NCI-H128 (cell line): ENCODE results near the gene TICRR.
"Not testable (repeated sequence)": the region's sequence is repeated elsewhere in the genome, so short reads cannot be mapped to it uniquely, and the experiment has no call there.

Experiments used
- DNase-seq: peaks from one replicate; lab custom pipeline; 2025; ENCODE audit not compliant: unreplicated experiment; lab: John Stamatoyannopoulos, UW

TICRR gene

GRCh38 chr15:89575146-89575655 lies at the start of gene TICRR:
TICRR (plus strand) TSS chr15:89575469; CDS start chr15:89575587, 118 bp downstream.
- DNase-seq: peak; percentile 90

- DNase-seq: no peak
Measured at GRCh38 chr15:89526181-89526580, 49.1 kb upstream of the TICRR start.

GRCh38 chr15:89526601-89527441 lies 48.4 kb upstream of the TICRR start:
- DNase-seq: no peak

- DNase-seq: no peak
Measured at GRCh38 chr15:89528757-89529352, 46.4 kb upstream of the TICRR start.

- DNase-seq: no peak
Measured at GRCh38 chr15:89530976-89531375, 44.3 kb upstream of the TICRR start.

GRCh38 chr15:89531796-89532537 lies 43.3 kb upstream of the TICRR start:
- no peak for DNase-seq

GRCh38 chr15:89533861-89534544 lies 41.3 kb upstream of the TICRR start:
- DNase-seq: no peak

GRCh38 chr15:89539027-89539426 lies 36.2 kb upstream of the TICRR start:
- DNase-seq: no peak

- DNase-seq: no peak
Measured at GRCh38 chr15:89542369-89542768, 32.9 kb upstream of the TICRR start.

GRCh38 chr15:89543389-89543788 lies 31.9 kb upstream of the TICRR start:
- DNase-seq: no peak

- DNase-seq: not testable (repeated sequence)
Measured at GRCh38 chr15:89549138-89549537, 26.1 kb upstream of the TICRR start.

- no peak for DNase-seq
Measured at GRCh38 chr15:89550427-89550826, 24.8 kb upstream of the TICRR start.

GRCh38 chr15:89551550-89551949 lies 23.7 kb upstream of the TICRR start:
- no peak for DNase-seq

GRCh38 chr15:89553632-89554031 lies 21.6 kb upstream of the TICRR start:
- DNase-seq: no peak

GRCh38 chr15:89554247-89554646 lies 21.0 kb upstream of the TICRR start:
- no peak for DNase-seq

GRCh38 chr15:89555768-89556167 lies 19.5 kb upstream of the TICRR start:
- DNase-seq: no peak

- DNase-seq: peak; percentile 38
Measured at GRCh38 chr15:89556413-89557262, 18.6 kb upstream of the TICRR start.

GRCh38 chr15:89559769-89560264 lies 15.5 kb upstream of the TICRR start:
- DNase-seq: no peak

GRCh38 chr15:89566181-89566580 lies 9.1 kb upstream of the TICRR start:
- no peak for DNase-seq
